Stimulated activated CD4-positive, alpha-beta T cell treated with anti-CD3 and anti-CD28 coated beads, Interleukin-2, amount 100 ng/mL, for 24 hours (primary cell): ENCODE data around the gene TTC33.
"Not testable (repeated sequence)": the region's sequence is repeated elsewhere in the genome, so short reads cannot be mapped to it uniquely, and the experiment has no call there.

ENCODE experiments used
- DNase-seq, 2 donors: peaks; one replicate each; pipeline ENCODE4 v3.0.0-alpha.2; 2020

TTC33 gene, protein sequence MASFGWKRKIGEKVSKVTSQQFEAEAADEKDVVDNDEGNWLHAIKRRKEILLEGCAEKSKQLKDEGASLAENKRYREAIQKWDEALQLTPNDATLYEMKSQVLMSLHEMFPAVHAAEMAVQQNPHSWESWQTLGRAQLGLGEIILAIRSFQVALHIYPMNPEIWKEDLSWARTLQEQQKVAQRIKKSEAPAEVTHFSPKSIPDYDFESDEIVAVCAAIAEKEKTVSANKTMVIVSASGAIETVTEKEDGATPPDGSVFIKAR

DNA sequence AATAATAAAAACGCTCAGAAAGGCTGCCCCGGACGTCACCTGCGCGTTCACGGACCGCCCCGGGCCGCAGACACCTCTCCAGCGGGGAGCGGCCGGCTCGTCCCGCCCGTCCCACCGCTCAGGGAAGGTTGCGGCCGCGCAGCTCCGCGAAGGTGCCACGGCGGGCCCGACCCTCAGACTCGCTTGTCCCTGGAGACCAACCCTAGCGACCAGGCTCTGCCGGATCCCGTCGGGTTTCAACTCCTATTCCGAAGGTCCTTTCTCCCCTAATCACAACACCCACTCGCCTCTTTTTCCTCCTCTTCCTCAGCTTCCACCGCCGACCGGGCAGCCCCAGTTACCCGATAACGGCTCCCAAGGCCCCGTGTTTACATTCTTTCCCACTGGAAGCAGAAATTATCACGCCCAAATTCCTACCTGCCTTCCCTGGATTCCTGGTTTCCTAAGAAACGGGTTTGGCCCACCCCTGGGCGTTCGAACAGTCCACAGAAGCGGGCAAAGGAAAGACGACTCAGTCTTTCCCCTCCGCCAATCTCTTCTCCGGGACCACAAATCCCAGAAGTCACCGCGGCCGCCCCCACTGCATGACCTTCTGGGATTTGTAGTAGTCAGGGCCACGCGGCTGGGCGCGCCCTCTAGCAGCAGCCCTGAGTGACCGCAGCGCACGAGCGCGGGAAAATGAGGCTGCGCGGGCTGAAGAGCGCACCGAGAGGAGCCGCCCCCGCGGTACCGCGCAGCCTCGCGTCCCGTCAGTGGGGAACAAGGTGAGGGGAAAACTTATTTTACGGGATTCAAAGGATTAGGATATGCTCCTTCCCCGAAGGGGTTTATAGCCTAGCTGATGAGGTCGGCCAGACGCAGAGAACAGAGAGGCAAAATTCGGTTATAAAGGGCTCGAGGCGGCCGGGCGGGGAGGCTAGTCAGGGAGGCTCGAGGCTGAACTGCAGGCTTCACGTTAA lies at the start of gene TTC33:
Gene TTC33 (minus strand): TSS at position 555 of the 959 bp plus-strand sequence. CDS start 8,943 bp downstream, outside the sequence.
- peak; percentile 96 to 97 for DNase-seq

DNA sequence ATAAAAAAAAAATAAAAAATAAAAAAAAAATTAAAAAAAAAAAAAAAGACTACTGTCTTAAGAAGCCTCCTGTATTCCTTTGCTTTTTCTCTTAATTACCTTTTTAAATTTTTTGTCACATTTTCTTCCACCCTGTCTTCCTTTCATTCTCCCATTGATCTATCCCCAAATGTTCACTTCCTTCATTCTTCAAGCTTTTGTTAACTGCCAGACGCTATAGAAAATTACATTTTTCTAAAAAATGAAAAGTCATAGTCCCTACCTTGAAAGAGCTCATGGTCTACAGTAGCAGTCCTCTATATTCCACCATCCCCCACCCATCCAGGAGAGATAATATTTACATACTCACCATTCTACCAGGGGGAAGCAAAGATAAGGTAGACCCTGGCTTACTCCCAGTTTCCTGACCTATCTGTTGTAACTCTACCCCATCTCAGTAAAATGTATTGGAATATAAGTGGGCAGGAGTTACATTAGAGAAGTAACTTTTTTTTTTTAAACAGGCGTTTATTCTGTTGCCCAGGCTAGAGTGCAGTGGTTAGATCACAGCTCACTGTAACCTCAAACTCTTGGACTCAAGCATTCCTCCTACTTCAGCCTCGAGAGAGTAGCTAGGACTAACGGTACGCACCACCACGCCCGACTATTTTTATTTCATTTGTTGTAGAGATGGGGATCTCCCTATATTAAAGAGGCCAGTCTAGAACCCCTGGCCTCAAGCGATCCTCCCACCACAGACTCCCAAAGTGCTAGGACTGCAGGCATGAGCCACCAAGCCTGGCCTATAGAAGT lies 46.2 kb upstream of the TTC33 start:
- DNase-seq: no peak

DNA sequence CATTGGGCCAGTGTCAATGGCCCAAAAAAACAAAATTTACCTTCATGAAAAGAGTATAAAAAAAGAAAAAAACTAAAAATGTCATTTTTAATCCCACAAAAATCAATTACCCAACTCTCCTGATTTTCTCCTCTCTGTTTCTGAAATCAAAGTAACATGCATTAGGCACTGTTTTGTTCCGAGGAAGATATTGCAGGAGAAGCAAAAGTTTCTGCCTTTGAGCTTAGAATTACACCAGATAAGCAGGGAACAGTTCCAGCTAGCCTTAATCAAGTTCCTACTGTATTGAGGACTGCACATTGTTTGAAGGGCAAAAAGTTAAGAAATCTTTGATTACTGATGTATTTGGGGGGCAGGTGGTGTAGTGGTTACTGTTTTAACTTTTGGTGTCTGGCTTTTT lies 43.5 kb upstream of the TTC33 start:
- no peak for DNase-seq

DNA sequence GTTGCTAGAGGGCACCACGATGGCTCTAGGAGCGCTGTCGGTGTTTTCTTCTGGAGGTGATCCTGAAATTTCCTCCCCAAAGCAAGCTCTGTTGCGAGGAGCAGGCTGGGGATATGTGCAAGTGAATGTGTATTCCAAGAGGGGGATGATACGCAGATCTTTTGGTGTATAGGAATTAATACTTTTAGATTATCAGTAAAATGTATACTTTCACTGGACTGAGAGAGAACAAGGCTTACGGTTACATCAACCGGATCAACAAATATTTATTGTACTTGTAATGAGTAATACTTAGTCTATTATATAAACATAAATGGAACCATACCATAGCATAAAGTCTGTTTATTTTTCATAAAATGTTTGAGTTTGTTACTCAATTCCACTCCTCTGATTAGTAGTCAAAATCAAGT lies 43.0 kb upstream of the TTC33 start:
- DNase-seq: no peak

DNA sequence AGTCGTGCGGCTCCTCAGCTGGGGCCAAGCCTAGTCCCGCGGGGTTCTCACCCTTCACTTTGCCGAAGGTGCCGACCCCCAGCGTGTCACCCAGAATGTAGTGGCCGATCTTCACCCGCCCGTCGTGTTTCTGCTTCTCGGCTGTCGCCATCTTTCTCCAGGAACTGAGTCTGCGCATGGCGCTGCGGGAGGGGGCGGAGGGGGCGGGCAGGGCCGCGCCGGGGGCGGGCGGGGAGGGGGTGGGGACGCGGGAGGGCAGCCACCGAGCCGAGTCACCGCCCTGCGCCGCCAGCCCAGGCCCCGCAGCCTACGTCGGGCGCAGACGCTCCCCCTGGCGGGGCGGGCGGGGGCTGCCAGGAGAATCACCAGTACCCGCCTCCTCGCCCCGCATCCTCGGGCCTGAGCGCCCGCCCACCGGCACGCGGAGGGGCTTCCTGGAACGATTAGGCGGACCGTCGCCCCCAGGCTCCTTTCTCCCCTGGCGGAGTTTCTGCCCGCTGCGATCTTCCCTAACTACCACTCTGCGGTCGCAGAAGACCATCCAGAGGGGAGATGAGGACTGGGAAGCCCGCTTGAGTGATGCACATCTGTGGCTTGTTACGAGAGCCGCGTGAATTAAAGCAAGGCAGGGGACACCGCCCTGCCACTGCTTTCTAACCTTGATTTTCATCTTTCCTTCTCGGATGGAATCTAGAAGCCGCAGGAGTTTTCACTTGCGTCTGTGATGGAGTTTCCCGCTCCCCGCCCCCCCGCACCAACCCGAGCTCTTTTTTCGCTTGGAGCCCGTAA lies 42.4 kb upstream of the TTC33 start, which contains the start of gene PRKAA1:
Gene PRKAA1 (minus strand): TSS at position 363 of the 789 bp plus-strand sequence. CDS start 185 bp downstream, at position 178.
- peak; percentile 87 to 88 for DNase-seq

DNA sequence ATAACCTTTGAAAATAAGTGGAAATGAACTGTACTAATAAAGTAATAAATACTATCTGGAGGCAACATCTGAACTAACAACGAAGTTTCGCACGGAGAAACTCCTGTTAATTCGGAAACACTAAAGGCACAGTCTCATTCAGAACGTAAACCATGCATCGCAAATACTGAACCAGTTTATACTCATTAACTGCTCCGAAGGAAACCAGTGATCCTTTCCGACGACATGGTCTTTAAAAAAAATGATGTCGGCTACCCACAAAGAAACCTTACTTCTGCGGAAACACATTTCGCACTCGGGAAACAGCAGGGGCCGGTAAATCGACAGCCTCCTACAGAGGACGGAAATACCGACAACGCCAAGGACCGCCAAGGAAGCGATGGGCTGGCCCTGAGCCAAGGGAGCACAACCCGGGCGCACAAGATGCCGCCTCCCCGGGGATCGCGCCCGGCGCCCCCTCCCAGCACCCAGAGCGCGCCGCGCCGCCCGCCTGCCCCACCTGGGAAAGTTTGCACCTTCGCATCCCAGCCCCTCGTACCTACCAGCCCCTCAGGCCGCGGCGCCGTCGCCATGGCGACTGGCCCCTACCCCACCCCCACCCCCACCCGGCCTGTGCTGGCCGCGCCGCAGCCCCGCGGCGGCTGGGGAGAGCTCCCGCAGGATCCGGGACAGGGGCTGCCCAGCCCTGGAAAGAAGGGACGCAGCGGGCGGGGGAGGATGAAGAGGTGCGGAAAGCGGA lies 41.7 kb upstream of the TTC33 start:
- DNase-seq: peak; percentile 77 to 83

DNA sequence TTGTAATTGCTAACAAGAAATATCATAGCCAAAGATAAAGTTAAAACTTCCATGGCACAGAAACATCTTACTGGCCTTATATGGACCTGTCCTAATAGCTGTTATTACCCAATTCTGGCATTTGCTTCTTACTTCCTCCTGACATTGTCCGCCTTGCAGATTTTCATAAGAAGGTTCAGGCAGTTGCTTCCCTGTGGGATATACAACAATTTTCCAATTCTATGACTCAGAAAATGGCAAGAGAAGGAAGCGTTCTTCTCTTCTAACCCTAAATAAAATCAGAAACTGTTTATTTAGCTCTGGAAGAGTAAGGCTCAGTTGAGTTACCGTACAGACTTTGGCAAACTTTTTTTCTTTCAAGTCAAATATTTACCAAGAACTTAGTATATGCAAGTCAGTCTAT lies 40.7 kb upstream of the TTC33 start:
- DNase-seq: no peak

DNA sequence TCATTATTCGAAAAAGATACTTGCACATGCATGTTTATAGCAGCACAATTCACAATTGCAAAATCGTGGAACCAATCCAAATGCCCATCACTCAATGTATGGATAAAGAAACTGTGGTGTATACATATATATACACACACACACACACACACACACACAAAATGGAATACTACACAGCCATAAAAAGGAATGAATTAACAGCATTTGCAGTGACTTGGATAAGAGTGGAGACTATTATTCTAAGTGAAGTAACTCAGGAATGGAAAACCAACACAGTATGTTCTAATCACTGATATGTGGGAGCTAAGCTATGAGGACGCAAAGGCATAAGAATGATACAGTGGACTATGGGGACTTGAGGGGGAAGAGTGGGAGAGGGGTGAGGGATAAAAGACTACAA lies 39.1 kb upstream of the TTC33 start:
- not testable (repeated sequence) for DNase-seq

DNA sequence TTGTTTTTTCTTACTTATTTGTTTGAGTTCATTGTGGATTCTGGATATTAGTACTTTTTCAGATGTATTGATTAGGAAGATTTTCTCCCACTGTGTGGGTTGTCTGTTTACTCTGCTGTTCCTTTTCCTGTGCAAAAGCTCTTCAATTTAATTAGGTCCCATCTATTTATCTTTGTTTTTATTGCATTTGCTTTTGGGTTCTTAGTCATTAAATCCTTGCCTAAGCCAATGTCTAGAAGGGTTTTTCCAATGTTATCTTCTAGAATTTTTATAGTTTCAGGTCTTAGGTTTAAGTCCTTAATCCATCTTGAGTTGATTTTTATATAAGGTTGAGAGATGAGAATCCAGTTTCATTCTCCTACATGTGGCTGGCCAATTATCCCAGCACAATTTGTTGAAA lies 38.6 kb upstream of the TTC33 start:
- not testable (repeated sequence) for DNase-seq

DNA sequence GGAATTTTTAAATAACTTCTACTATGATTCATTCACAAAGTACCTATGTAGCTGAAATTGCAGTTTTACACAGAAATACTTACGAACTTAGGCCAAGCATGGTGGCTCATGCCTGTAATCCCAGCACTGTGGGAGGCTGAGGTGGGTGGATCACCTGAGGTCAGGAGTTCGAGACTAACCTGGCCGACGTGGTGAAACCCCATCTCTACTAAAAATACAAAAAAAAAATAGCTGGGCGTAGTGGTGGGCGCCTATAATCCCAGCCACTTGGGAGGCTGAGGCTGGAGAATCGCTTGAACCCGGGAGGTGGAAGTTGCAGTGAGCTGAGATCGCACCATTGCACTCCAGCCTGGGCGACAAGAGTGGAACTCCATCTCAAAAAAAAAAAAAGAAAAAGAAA lies 36.9 kb upstream of the TTC33 start:
- DNase-seq: not testable (repeated sequence)

DNA sequence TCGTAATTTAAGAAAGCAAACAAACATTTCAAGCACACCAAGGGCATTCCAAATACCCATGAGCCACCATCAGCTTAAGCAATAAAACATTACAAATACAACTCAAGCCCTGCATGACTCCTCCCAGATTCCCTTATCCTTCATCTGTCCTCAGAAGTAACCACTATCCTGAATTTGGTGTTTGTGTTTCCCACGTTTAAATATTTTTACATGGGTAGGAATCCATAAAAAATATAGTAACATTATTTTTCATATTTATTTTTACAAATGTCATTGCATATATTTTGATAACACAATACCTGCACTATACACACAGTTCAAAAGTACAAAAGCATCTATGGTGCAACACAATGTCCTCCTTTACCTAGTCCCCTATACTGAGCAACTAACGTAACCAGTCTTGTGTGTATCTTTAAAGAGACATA lies 36.0 kb upstream of the TTC33 start:
- DNase-seq: no peak

DNA sequence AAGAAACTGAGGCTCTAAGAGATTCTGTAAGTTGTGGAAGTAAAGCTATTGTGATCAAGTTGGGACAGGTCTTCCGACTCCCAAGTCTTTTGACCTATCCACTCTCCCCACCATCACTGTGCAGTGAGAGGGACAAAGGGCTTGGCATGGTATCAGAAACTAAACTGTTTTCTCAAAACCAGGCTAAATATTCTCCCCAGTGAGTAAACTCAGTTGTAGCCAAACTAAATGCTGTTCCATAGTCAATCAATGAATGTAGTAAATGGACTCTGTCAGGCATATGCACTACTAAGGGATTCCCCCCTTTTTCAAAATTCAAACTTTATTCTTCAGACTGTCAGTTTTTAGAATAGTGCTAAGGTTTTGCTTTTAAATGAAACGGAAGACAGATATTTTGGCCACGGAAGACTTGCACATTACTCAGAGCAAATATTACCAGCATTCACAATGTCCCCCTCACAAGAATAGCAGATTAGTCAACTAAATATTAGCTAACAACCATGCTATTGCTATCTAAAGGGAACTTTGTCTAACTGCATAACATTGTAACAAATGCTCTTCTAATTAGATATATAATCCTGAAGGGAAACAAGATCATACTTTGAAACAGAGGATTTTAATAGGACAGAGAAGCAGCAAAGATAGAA lies 35.3 kb upstream of the TTC33 start:
- no peak for DNase-seq

DNA sequence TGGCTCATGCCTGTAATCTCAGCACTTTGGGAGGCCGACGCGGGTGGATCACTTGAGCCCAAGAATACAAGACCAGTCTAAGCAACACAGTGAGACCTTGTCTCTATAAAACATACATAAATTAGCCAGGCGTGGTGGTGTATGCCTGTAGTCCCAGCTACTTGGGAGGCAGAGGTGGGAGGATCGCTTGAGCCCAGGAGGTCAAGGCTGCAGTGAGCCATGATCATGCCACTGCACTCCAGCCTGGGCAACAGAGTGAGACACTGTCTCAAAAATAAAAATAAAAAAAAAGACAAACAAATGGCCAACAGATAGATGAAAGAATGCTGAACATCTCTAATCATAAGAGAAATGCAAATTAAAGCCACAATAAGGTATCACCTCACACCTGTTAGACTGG lies 33.2 kb upstream of the TTC33 start:
- DNase-seq: not testable (repeated sequence)

DNA sequence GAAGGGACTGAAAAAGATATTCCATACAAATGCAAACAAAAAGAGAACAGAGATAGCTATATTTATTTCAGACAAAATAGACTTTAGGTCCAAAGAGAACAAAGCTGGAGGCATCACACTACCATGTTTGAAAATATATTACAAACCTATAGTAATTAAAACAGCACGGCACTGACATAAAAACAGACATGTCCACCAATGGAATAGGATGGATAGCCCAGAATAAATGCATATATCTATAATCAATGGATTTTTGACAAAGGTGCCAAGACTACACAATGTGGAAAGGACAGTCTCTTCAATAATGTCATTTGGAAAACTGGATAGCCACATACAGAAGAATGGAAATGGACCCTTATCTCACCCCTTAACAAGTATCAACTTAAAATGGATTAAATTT lies 32.2 kb upstream of the TTC33 start:
- no peak for DNase-seq

DNA sequence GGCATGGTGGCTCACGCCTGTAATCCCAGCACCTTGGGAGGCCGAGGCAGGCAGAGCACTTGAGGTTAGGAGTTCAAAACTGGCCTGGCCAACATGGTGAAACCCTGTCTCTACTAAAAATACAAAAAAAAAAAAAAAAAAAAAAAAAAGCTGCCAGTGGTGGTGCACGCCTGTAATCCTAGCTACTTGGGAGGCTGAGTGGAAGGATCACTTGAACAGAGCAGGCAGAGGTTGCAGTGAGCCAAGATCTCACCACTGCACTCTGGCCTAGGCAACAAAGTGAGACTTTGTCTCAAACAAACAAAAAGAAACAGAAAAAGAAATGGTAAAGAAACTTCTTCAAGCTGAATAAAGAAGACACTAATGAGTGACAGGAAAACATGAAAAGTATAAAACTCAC lies 30.9 kb upstream of the TTC33 start:
- not testable (repeated sequence) for DNase-seq

DNA sequence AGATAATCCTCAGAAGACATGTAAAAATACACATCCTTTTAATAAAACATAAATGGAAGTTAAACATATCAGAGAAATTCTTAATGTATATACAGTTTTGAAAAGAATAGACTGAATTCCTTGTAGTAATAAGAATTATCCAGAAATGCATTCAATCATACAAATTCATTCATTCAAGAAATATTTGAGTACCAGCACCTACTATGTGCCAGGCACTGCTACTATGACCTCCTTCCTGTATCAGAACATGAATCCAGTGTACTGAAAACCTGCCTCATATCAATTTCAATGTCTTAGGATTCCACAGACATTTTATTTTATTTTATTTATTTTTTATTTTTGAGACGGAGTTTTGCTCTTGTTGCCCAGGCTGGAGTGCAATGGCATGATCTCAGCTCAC lies 29.2 kb upstream of the TTC33 start:
- DNase-seq: no peak

DNA sequence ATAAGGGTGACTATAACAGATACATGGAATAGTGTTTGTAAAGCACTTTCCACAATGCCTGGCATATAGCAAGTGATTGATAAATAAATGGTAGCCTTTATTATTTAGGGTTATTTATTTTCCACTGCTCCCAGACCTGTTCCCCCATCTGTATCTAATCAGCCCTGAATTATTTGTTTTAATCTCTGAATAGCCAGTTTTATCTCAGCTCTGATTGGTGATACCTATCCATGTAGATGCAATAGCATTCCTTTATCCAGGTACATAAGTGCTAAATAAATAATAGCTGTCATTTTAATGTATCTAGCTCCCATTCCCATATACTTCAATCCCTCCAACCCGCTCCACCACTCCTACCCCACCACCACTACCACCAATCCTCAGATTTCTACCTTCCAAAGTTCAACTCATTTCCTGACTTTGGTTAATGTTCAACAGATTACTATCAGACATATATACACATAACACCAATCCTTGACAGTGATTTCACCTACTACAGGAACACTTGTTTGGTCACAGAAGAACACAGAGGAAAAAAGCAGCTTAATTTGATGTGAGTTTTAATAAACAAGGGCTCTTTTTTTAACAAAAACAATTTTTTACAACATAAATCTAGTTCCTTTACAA lies 28.4 kb upstream of the TTC33 start:
- no peak for DNase-seq

DNA sequence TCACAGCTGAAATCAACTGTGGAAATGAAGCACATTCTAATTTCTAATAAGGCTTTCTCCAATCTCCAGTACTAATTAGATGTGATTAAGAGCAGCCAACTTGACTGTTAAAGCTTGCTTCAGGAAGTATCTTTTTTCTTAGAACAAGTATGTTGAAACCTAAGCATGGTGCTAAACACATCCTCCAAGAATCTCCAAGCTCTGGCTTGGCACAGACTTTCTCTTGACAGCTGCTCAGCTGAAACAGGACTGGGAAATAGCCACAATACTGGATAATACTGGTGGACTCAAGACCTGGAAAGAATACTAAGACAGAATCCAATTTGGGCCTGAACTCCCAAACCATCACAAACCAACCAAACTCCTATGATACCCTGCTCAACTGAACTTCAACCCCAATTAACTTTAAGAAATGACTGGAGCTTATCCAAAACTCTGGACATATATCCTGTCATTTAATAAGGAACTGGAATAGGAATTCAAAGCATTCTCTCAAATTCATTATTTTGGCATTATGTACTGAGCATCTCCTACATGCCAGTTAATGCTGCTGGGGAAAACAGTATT lies 26.2 kb upstream of the TTC33 start:
- DNase-seq: no peak

DNA sequence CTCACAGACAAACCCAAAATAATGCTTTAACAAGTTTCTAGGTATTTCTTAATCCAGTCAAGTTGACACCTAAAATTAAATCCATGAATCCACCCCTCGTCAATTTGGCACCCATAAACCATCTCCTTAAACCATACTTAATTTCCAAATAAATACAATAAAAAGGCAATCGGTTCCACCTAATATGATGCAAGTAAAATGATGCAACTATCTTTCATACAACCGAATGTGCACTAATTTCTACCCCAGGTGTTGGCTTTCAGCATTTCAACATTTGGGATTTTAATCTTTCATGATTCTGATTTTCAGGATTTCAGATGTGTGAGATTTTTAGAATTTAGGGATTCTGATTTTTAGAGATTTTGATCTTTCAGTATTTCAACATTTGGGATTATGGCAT lies 25.1 kb upstream of the TTC33 start:
- no peak for DNase-seq

DNA sequence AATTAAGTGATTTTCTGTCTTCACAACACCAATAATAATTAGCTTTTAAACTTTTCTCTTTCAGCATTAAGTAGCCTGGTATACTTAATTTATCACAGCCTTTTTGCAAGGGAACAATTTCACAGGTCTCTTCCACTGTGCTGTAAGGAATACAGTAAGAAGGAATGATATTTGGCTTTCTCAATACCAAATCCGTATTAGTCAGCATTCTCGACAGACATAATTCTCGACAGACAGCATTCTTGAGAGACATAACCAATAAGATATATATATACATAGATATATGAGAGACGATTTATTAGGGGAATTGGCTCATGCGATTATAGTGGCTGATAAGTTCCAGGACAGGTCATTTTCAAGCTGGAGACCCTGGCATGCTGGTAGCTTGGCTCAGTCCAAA lies 24.4 kb upstream of the TTC33 start:
- no peak for DNase-seq
